Sigmoid colon (tissue), 7 donors: ENCODE results near the gene ELOVL7. TPM values are rescaled to one million over a fixed set of nuclear protein-coding genes. Genes with fewer than 3 reads are reported as not detected.

Experiments
- DNase-seq: peaks from one replicate; pipeline ENCODE4 v3.0.0-alpha.2; 2019
- H3K27ac ChIP-seq, 4 donors: fragments of 200-600 bp; sonication (generic); one replicate each; pipeline ENCODE4 v1.5.1; 2016 to 2019; ENCODE audit warnings: mild to moderate bottlenecking in 1 of 4
- H3K27me3 ChIP-seq, 3 donors: fragments of 200-600 bp; sonication (generic); one replicate each; pipeline ENCODE4 v1.5.1; 2019; ENCODE audit warnings: mild to moderate bottlenecking in 1 of 3
- H3K36me3 ChIP-seq, 4 donors: fragments of 200-600 bp; sonication (generic); one replicate each; pipeline ENCODE4 v1.5.1; 2016 to 2019
- H3K4me1 ChIP-seq, 4 donors: fragments of 200-600 bp; sonication (generic); one replicate each; pipeline ENCODE4 v1.5.1; 2017 to 2019
- H3K4me3 ChIP-seq, 4 donors: fragments of 200-600 bp; sonication (generic); one replicate each; pipeline ENCODE4 v1.5.1; 2017 to 2019; ENCODE audit warnings: mild to moderate bottlenecking in 2 of 4, moderate library complexity in 1 of 4
- H3K9me3 ChIP-seq, 4 donors: fragments of 200-600 bp in 3 of 4; sonication (generic) in 3 of 4; one replicate each; pipeline versions ENCODE4 v1.5.1 to v1.6.1; 2013 to 2019
- EP300 ChIP-seq, 4 donors: sonication (generic); formaldehyde crosslinking; IDR thresholded peaks; one replicate each; pipeline ENCODE4 v1.6.1; 2017; ENCODE audit warnings: antibody characterized with exemption in 4 of 4
- POLR2A ChIP-seq, 2 donors: fragments of 450-650 bp; IDR thresholded peaks; one replicate each; pipeline ENCODE4 v1.6.1; 2016; ENCODE audit warnings: antibody characterized with exemption in 2 of 2, mild to moderate bottlenecking in 2 of 2, moderate library complexity in 2 of 2
- POLR2AphosphoS5 ChIP-seq, 4 donors: sonication (generic); formaldehyde crosslinking; IDR thresholded peaks; one replicate each; pipeline ENCODE4 v1.6.1; 2017; ENCODE audit warnings: antibody characterized with exemption in 4 of 4
- WGBS, 2 donors: extraction: QIAGEN DNeasy Blood & Tissue Kit; methylation state at CpG; one replicate each; pipeline ENCODE4 v1.1.7; 2013; 5-methylcytosine and 5-hydroxymethylcytosine counted together
- intact Hi-C: fragments of 100-400 bp; cut with DNase I; formaldehyde crosslinking; loops from one replicate; pipeline ENCODE4 v1.15.1; 2023
- polyA plus RNA-seq, 3 donors: library from polyadenylated mRNA; stranded (reverse); fragments of 200-250 nt; gene quantifications; one replicate each; pipeline ENCODE4 v1.2.3, GENCODE V29; 2013
- total RNA-seq, 4 donors: library from RNA; depleted of rRNA; stranded (reverse); fragments of >200 nt; gene quantifications; one replicate each; pipeline ENCODE4 v1.1.0, GENCODE V29; 2016
- TF ChIP-seq, protein P1 (sequence below), 4 experiments: fragments of 450-650 bp in 3 of 4; fragments of 200-600 bp in 1 of 4; IDR thresholded peaks; one replicate each; pipeline ENCODE4 v1.5.1; 2016 to 2019; ENCODE audit warnings: antibody characterized with exemption in 4 of 4, mild to moderate bottlenecking in 3 of 4, moderate library complexity in 2 of 4
- donor health status: healthy with polysubstance abuse.
- donor health status: Bipolar disorder and iron deficiency.
- donor health status: healthy.

ELOVL7 gene
- total and polyA plus RNA-seq, 7 donors, result 1.2 to 8.9 (median 2.5) TPM

- H3K4me1 ChIP-seq, result no peaks in the 10 kb centered on the region
- DNase-seq, result no peak
- H3K36me3 ChIP-seq, result no peaks in the 10 kb centered on the region
- intact Hi-C loops, result no loop called here
- H3K9me3 ChIP-seq, result no peaks in the 10 kb centered on the region
- no peak overlapping the region for H3K4me3 ChIP-seq
- no peak overlapping the region for H3K27ac ChIP-seq
- TF ChIP-seq POLR2A (IDR thresholded peaks at IDR 0.05) (no peak), EP300 (IDR thresholded peaks at IDR 0.05) (no peak), POLR2AphosphoS5 (IDR thresholded peaks at IDR 0.05) (no peak)
- TF ChIP-seq, protein P1, sequence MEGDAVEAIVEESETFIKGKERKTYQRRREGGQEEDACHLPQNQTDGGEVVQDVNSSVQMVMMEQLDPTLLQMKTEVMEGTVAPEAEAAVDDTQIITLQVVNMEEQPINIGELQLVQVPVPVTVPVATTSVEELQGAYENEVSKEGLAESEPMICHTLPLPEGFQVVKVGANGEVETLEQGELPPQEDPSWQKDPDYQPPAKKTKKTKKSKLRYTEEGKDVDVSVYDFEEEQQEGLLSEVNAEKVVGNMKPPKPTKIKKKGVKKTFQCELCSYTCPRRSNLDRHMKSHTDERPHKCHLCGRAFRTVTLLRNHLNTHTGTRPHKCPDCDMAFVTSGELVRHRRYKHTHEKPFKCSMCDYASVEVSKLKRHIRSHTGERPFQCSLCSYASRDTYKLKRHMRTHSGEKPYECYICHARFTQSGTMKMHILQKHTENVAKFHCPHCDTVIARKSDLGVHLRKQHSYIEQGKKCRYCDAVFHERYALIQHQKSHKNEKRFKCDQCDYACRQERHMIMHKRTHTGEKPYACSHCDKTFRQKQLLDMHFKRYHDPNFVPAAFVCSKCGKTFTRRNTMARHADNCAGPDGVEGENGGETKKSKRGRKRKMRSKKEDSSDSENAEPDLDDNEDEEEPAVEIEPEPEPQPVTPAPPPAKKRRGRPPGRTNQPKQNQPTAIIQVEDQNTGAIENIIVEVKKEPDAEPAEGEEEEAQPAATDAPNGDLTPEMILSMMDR (IDR thresholded peaks at IDR 0.05), result no peak
- no peaks in the 10 kb centered on the region for H3K27me3 ChIP-seq
- 93 to 94% methylated on average over 5 of the region's 5 CpGs for WGBS, 2 donors
These were observed 89.6 kb downstream of the ELOVL7 start for GRCh38 chr5:60754495-60754894.

DNA sequence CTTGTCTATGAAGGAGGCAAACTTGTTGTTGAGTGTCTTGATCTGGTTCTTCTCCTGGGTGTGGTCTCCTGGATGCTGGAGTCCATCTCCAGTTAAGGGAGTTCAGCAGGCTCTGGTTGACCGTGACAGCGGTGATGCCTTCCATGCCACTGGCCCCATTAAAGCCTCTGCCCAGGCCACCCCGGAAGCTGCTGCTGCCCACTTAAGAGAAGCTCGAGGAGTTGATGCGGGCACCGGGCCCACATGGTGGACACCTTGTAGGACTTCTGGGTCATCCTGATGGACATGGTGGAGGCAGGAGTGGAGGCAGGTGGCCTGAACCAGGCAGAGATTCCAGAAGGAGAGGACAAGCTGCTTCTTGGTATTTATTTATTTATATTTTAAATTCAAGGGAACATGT lies 99.4 kb downstream of the ELOVL7 start:
- H3K9me3 ChIP-seq, result peaks cover 0 to 3% (median 0%) of the 10 kb centered on the region in 4 donors
- DNase-seq, result no peak
- H3K27me3 ChIP-seq, result no peaks in the 10 kb centered on the region
- no peak overlapping the region for H3K4me3 ChIP-seq
- TF ChIP-seq POLR2AphosphoS5 (IDR thresholded peaks at IDR 0.05) (no peak), EP300 (IDR thresholded peaks at IDR 0.05) (no peak), POLR2A (IDR thresholded peaks at IDR 0.05) (no peak)
- TF ChIP-seq, protein P1 (IDR thresholded peaks at IDR 0.05), result no peak
- intact Hi-C loops, result no loop called here
- H3K36me3 ChIP-seq, result no peaks in the 10 kb centered on the region
- H3K27ac ChIP-seq, result no peak overlapping the region
- WGBS, 2 donors, result 96 to 97% methylated on average over 6 of the region's 6 CpGs
- H3K4me1 ChIP-seq, result no peaks in the 10 kb centered on the region

DNA sequence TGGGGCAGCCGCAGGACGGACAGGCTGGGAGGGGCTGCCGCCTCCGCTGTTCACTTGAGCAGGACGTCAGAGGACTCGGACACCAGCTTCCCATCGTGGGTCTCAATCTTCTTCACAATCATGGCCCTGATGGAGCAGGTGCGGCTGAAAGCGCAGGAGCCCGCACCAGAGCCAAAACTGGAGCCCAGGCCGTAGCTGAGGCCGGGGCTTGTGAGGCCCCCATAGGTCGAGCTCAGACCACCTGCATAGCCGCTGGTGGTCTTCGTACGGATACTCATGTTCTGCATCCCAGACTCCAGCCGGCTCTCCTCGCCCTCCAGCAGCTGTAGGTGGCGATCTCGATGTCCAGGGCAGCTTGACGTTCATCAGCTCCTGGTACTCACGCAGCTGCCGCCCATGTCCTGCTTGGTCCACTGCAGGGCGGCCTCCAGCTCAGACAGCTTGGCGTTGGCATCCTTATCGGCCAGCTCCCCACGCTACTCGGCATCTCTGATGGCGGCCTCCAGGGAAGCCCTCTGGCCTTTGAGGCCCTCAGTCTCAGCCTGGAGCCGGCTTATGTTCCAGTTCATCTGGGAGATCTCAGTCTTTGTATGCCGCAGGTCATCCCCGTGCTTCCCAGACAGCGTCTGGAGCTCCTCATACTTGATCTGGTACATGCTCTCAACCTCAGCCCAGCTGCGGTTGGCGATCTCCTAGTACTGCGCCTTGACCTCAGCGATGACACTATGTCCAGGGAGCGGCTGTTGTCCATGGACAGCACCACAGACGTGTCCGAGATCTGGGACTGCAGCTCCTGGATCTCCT lies 100.4 kb downstream of the ELOVL7 start:
- intact Hi-C loops, result no loop called here
- Histone ChIP-seq H3K4me3 (no peak overlapping the region), H3K27me3 (no peaks in the 10 kb centered on the region), H3K27ac (no peak overlapping the region), H3K9me3 (peaks cover 0 to 3% (median 0%) of the 10 kb centered on the region in 4 donors), H3K4me1 (no peaks in the 10 kb centered on the region), H3K36me3 (no peaks in the 10 kb centered on the region)
- no peak for TF ChIP-seq POLR2A (IDR thresholded peaks at IDR 0.05)
- no peak for TF ChIP-seq EP300 (IDR thresholded peaks at IDR 0.05)
- TF ChIP-seq, protein P1 (IDR thresholded peaks at IDR 0.05), result no peak
- TF ChIP-seq POLR2AphosphoS5 (IDR thresholded peaks at IDR 0.05), result no peak
- DNase-seq, result no peak
- WGBS, 2 donors, result 95 to 96% methylated on average over 40 of the region's 40 CpGs

GRCh38 chr5:60740322-60740721 lies 103.7 kb downstream of the ELOVL7 start:
- H3K27me3 ChIP-seq, result no peaks in the 10 kb centered on the region
- intact Hi-C loops, result no loop called here
- H3K4me3 ChIP-seq, result no peak overlapping the region
- no peak for TF ChIP-seq POLR2A (IDR thresholded peaks at IDR 0.05)
- no peak for TF ChIP-seq POLR2AphosphoS5 (IDR thresholded peaks at IDR 0.05)
- TF ChIP-seq, protein P1 (IDR thresholded peaks at IDR 0.05), result no peak
- no peak for TF ChIP-seq EP300 (IDR thresholded peaks at IDR 0.05)
- H3K27ac ChIP-seq, result no peak overlapping the region
- H3K36me3 ChIP-seq, result no peaks in the 10 kb centered on the region
- no peak for DNase-seq
- H3K9me3 ChIP-seq, result peaks cover 0 to 3% (median 0%) of the 10 kb centered on the region in 4 donors
- no peaks in the 10 kb centered on the region for H3K4me1 ChIP-seq
- WGBS, 2 donors, result 95 to 96% methylated on average over 2 of the region's 2 CpGs
